CD14-positive monocyte (primary cell): ENCODE data around the gene RP9. TPM values are rescaled to one million over a fixed set of nuclear protein-coding genes. Genes with fewer than 3 reads are reported as not detected.

Experiments
- DNase-seq, 3 donors: peaks; one replicate each; pipeline ENCODE4 v3.0.0-alpha.2; 2011 to 2022
- H2AFZ ChIP-seq: 2 replicates; pipeline ENCODE4 v1.6.0; 2012; ENCODE audit warnings: mild to moderate bottlenecking, low read depth, low read length, inconsistent platforms; ENCODE audit not compliant: insufficient read depth, poor library complexity, severe bottlenecking
- H3K27ac ChIP-seq, 2 donors: 1 replicate in 1 of 2; 2 replicates in 1 of 2; pipeline ENCODE4 v1.5.1; 2012 to 2013; ENCODE audit warnings: low read length in 2 of 2, control low read depth in 1 of 2, inconsistent platforms in 1 of 2, low read depth in 1 of 2, mild to moderate bottlenecking in 1 of 2
- H3K27me3 ChIP-seq, 2 donors: one replicate each; pipeline versions ENCODE4 v1.6.0 to v1.6.1; 2011 to 2013; ENCODE audit warnings: low read length in 2 of 2; ENCODE audit not compliant: control insufficient read depth in 2 of 2, insufficient read depth in 2 of 2
- H3K36me3 ChIP-seq, 2 donors: replicated peaks in 1 of 2; 1 replicate in 1 of 2; 2 replicates in 1 of 2; pipeline versions ENCODE4 v1.5.1 to v1.6.1; 2012 to 2013; ENCODE audit warnings: low read length in 2 of 2, control low read depth in 1 of 2, inconsistent platforms in 1 of 2, mild to moderate bottlenecking in 1 of 2; ENCODE audit not compliant: insufficient read depth in 2 of 2, control insufficient read depth in 1 of 2
- H3K4me1 ChIP-seq, 2 donors: 1 replicate in 1 of 2; 2 replicates in 1 of 2; pipeline versions ENCODE4 v1.5.1 to v1.6.1; 2012 to 2013; ENCODE audit warnings: low read length in 2 of 2, control low read depth in 1 of 2, inconsistent platforms in 1 of 2, mild to moderate bottlenecking in 1 of 2, moderate library complexity in 1 of 2; ENCODE audit not compliant: insufficient read depth in 2 of 2, control insufficient read depth in 1 of 2
- H3K4me2 ChIP-seq: replicated peaks from 2 replicates; pipeline ENCODE3; 2012; ENCODE audit warnings: low read length, moderate library complexity, mild to moderate bottlenecking; ENCODE audit not compliant: poor library complexity, severe bottlenecking; ENCODE audit errors: extremely low read depth
- H3K4me3 ChIP-seq, 3 experiments: fragments of 200-600 bp in 1 of 3; sonication (generic) in 1 of 3; replicated peaks in 1 of 3; 1 replicate in 2 of 3; 2 replicates in 1 of 3; pipeline ENCODE4 v1.5.1; 2011 to 2013; ENCODE audit warnings: low read length in 3 of 3, mild to moderate bottlenecking in 3 of 3, control low read depth in 2 of 3, low read depth in 2 of 3, inconsistent platforms in 1 of 3, moderate library complexity in 1 of 3
- H3K79me2 ChIP-seq: 2 replicates; pipeline ENCODE4 v1.6.0; 2012; ENCODE audit warnings: mild to moderate bottlenecking, control low read depth, inconsistent platforms, low read length, moderate library complexity; ENCODE audit not compliant: insufficient read depth
- H3K9ac ChIP-seq: 2 replicates; pipeline ENCODE4 v1.6.0; 2017; ENCODE audit warnings: low read length, mild to moderate bottlenecking; ENCODE audit not compliant: insufficient read depth, poor library complexity, severe bottlenecking
- H3K9me3 ChIP-seq, 2 donors: replicated peaks in 1 of 2; 1 replicate in 1 of 2; 2 replicates in 1 of 2; pipeline versions ENCODE4 v1.5.1 to v1.6.1; 2012 to 2013; ENCODE audit warnings: low read length in 2 of 2, control low read depth in 1 of 2; ENCODE audit not compliant: control insufficient read depth in 1 of 2, insufficient read depth in 1 of 2
- H4K20me1 ChIP-seq: 2 replicates; pipeline ENCODE4 v1.6.0; 2012; ENCODE audit warnings: mild to moderate bottlenecking, low read length, control low read depth, moderate library complexity; ENCODE audit not compliant: insufficient read depth
- H3K27ac Mint-ChIP-seq, 7 donors: one replicate each; pipeline ENCODE4 v1.8.0; 2020; ENCODE audit warnings: mild to moderate bottlenecking in 7 of 7, mixed read lengths in 7 of 7, moderate library complexity in 6 of 7, inconsistent platforms in 2 of 7
- H3K27me3 Mint-ChIP-seq, 3 donors: one replicate each; pipeline ENCODE4 v1.8.0; 2021 to 2022; ENCODE audit warnings: low read depth in 3 of 3, mild to moderate bottlenecking in 3 of 3, mixed read lengths in 3 of 3, moderate library complexity in 3 of 3, inconsistent platforms in 1 of 3
- H3K36me3 Mint-ChIP-seq, 2 donors: one replicate each; pipeline ENCODE4 v1.8.0; 2020; ENCODE audit warnings: mixed read lengths in 2 of 2, inconsistent platforms in 1 of 2, mild to moderate bottlenecking in 1 of 2
- H3K4me1 Mint-ChIP-seq: one replicate; pipeline ENCODE4 v1.8.0; 2020; ENCODE audit warnings: mild to moderate bottlenecking, mixed read lengths
- H3K4me3 Mint-ChIP-seq, 2 donors: one replicate each; pipeline ENCODE4 v1.8.0; 2020; ENCODE audit warnings: mild to moderate bottlenecking in 2 of 2, mixed read lengths in 2 of 2, moderate library complexity in 1 of 2
- H3K9me3 Mint-ChIP-seq, 7 donors: one replicate each; pipeline ENCODE4 v1.8.0; 2020 to 2022; ENCODE audit warnings: mixed read lengths in 7 of 7, mild to moderate bottlenecking in 6 of 7, moderate library complexity in 6 of 7, inconsistent platforms in 2 of 7
- WGBS: methylation state at CpG from one replicate; pipeline ENCODE4 v1.1.5; 2013; ENCODE audit warnings: missing lambda C conversion rate; ENCODE audit not compliant: insufficient coverage; 5-methylcytosine and 5-hydroxymethylcytosine counted together
- intact Hi-C, 2 donors: fragments of 100-400 bp; cut with micrococcal nuclease; formaldehyde crosslinking; loops; one replicate each; pipeline versions ENCODE4 v1.15.0 to v1.15.1; 2023
- polyA plus RNA-seq, 3 donors: library from polyadenylated mRNA; depleted of rRNA in 1 of 3; unstranded in 2 of 3; stranded (reverse) in 1 of 3; fragments of 300-500 nt in 2 of 3; fragments of >200 nt in 1 of 3; fragmentation: Illumina TruSeq in 2 of 3; gene quantifications; 1 replicate in 2 of 3; 2 replicates in 1 of 3; pipeline ENCODE4 v1.2.3, GENCODE V29; 2012 to 2021
- TF ChIP-seq, protein P1 (sequence below): fragments of 200-600 bp; IDR thresholded peaks from one replicate; pipeline ENCODE4 v1.8.0; 2022; ENCODE audit warnings: antibody characterized with exemption, mild to moderate bottlenecking

Gene RP9
- polyA plus RNA-seq, 3 donors = 6.5 to 12.7 (median 8.7) TPM

DNA sequence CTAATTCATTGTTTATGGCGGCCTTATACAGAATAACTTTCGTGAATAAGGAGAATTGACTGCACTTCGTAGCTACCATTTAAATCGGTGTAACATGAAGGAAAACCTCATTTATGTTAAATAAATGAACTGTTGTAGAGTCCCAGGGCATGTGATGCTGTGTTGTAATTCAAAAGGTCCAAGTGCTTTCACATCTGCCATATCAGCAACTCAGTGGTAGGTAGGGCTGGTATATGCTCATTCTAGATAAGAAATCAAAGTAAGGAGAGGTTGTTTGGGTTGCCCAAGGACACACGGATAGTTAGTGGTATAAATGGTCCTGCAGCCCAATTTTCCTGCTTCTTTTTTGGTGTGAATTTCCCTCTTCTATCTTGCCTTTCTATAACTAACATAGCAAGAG, 36.0 kb upstream of the RP9 start:
- no peaks in the 10 kb centered on the region for H3K79me2 ChIP-seq
- H3K27me3 ChIP-seq = no peaks in the 10 kb centered on the region
- TF ChIP-seq, protein P1, sequence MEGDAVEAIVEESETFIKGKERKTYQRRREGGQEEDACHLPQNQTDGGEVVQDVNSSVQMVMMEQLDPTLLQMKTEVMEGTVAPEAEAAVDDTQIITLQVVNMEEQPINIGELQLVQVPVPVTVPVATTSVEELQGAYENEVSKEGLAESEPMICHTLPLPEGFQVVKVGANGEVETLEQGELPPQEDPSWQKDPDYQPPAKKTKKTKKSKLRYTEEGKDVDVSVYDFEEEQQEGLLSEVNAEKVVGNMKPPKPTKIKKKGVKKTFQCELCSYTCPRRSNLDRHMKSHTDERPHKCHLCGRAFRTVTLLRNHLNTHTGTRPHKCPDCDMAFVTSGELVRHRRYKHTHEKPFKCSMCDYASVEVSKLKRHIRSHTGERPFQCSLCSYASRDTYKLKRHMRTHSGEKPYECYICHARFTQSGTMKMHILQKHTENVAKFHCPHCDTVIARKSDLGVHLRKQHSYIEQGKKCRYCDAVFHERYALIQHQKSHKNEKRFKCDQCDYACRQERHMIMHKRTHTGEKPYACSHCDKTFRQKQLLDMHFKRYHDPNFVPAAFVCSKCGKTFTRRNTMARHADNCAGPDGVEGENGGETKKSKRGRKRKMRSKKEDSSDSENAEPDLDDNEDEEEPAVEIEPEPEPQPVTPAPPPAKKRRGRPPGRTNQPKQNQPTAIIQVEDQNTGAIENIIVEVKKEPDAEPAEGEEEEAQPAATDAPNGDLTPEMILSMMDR = no peak
- Mint-ChIP-seq H3K4me1 (no peaks in the 10 kb centered on the region), H3K27me3 (peaks cover 0 to 2% (median 2%) of the 10 kb centered on the region in 3 donors), H3K4me3 (no peak overlapping the region), H3K9me3 (peaks cover 3 to 15% (median 11%) of the 10 kb centered on the region in 7 donors), H3K36me3 (peaks cover 0 to 2% of the 10 kb centered on the region in 2 donors), H3K27ac (no peak overlapping the region)
- H3K4me2 ChIP-seq = no peak overlapping the region
- intact Hi-C loops = no loop called here
- H2AFZ ChIP-seq = no peak overlapping the region
- 100% methylated on average over 1 of the region's 5 CpGs for WGBS
- H3K36me3 ChIP-seq = no peaks in the 10 kb centered on the region
- H3K27ac ChIP-seq = no peak overlapping the region
- H3K9me3 ChIP-seq = peaks cover 0 to 8% of the 10 kb centered on the region in 2 donors
- no peaks in the 10 kb centered on the region for H4K20me1 ChIP-seq
- DNase-seq = no peak
- H3K9ac ChIP-seq = no peak overlapping the region
- no peak overlapping the region for H3K4me3 ChIP-seq
- H3K4me1 ChIP-seq = no peaks in the 10 kb centered on the region

DNA sequence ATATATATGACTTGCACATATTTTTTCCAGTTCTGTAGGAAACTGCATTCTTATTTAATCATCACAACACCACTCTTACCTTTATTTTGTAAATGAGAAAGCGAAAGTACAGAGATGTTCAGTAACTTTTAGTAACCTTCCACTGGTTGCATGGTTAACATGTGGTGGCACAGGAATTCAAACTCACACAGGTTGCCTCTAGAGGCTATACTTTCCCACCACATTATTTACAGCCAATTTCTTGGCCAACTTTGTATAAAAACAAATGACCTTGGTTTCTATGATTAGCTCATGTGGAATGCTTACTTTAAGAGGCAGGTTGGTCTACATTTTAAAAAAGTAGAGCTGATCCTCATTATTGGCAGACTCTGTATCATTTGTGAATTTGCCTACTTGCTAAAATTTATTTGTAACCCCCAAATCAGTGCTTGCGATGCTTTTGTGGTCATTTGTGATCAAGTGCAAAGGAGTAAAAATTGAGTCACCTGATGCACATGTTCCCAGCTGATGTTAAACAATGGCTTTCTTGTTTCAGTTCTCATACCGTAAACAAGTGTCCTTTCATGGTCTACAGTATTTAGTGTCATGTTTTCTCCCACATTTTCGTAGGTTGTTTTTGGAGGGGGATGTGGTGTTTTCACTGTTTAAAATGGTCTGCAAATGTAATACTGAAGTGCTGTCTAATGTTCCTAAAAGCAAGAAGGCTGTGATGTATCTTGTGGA, 35.0 kb upstream of the RP9 start:
- H4K20me1 ChIP-seq = no peaks in the 10 kb centered on the region
- TF ChIP-seq, protein P1 = no peak
- H3K27ac Mint-ChIP-seq = no peak overlapping the region
- H3K4me2 ChIP-seq = no peak overlapping the region
- H2AFZ ChIP-seq = no peak overlapping the region
- no peak overlapping the region for H3K9ac ChIP-seq
- peaks cover 0 to 2% (median 2%) of the 10 kb centered on the region in 3 donors for H3K27me3 Mint-ChIP-seq
- H3K4me1 ChIP-seq = no peaks in the 10 kb centered on the region
- peaks cover 0 to 8% of the 10 kb centered on the region in 2 donors for H3K9me3 ChIP-seq
- no peaks in the 10 kb centered on the region for H3K79me2 ChIP-seq
- no peaks in the 10 kb centered on the region for H3K4me1 Mint-ChIP-seq
- H3K27me3 ChIP-seq = no peaks in the 10 kb centered on the region
- intact Hi-C loops = no loop called here
- H3K4me3 ChIP-seq = no peak overlapping the region
- H3K27ac ChIP-seq = no peak overlapping the region
- no peak overlapping the region for H3K4me3 Mint-ChIP-seq
- no CpG with 5 or more reads among the region's 4 CpGs for WGBS
- DNase-seq = no peak
- H3K9me3 Mint-ChIP-seq = peaks cover 3 to 17% (median 11%) of the 10 kb centered on the region in 7 donors
- H3K36me3 Mint-ChIP-seq = peaks cover 0 to 2% of the 10 kb centered on the region in 2 donors
- no peaks in the 10 kb centered on the region for H3K36me3 ChIP-seq
